ENCODE results near the gene SRPRA. TPM values are rescaled to one million over a fixed set of nuclear protein-coding genes. Genes with fewer than 3 reads are reported as not detected.

The SRPRA gene
- polyA plus RNA-seq, 1 donor from 2014 or later, result 24.9 TPM

DNA sequence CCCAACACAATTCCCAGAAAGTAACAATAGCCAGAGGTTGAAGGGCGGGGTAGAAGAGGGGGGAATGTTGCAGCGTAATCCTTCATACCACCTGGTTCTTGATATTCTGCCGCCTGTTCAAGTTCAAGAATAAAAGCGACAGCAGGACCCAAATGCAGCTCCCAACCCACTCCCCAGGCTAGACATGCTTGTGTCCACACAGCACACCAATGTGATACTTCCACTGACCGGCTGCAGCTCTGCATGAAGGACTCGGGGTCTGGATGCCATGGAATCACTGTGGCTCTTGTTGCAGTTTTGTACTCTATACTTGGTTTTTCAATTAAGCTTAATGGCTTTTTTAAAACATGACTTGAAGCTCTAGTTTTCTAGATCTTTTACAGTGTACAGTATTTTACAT is 6.5 kb downstream of the SRPRA start:
- no peak overlapping the region for H3K27ac ChIP-seq (ENCODE audit: low read length)
- no peaks in the 10 kb centered on the region for H4K20me1 ChIP-seq (ENCODE audit: insufficient read depth)
- no peak overlapping the region for H3K4me3 ChIP-seq (ENCODE audit: low read length)
- H3K9me2 ChIP-seq (ENCODE audit: insufficient read depth, low read length), result no peaks in the 10 kb centered on the region
- H3K36me3 ChIP-seq (ENCODE audit: insufficient read depth, low read length), result peaks cover 19% of the 10 kb centered on the region
- no peaks in the 10 kb centered on the region for H3K9me3 ChIP-seq (ENCODE audit: low read length)
- H2AFZ ChIP-seq (ENCODE audit: low read depth, low read length), result no peak overlapping the region
- no peaks in the 10 kb centered on the region for H3K79me2 ChIP-seq (replicated peaks; ENCODE audit: insufficient read depth, low read length)
- no peak overlapping the region for H3K9ac ChIP-seq (ENCODE audit: low read length)
- no peaks in the 10 kb centered on the region for H3F3A ChIP-seq (ENCODE audit: insufficient read depth, low read length, poor library complexity, severe bottlenecking)
- TF ChIP-seq EP300 (conservative IDR thresholded peaks at IDR 0.05; ENCODE audit: poor library complexity, severe bottlenecking), result no peak
- TF ChIP-seq, protein P1, sequence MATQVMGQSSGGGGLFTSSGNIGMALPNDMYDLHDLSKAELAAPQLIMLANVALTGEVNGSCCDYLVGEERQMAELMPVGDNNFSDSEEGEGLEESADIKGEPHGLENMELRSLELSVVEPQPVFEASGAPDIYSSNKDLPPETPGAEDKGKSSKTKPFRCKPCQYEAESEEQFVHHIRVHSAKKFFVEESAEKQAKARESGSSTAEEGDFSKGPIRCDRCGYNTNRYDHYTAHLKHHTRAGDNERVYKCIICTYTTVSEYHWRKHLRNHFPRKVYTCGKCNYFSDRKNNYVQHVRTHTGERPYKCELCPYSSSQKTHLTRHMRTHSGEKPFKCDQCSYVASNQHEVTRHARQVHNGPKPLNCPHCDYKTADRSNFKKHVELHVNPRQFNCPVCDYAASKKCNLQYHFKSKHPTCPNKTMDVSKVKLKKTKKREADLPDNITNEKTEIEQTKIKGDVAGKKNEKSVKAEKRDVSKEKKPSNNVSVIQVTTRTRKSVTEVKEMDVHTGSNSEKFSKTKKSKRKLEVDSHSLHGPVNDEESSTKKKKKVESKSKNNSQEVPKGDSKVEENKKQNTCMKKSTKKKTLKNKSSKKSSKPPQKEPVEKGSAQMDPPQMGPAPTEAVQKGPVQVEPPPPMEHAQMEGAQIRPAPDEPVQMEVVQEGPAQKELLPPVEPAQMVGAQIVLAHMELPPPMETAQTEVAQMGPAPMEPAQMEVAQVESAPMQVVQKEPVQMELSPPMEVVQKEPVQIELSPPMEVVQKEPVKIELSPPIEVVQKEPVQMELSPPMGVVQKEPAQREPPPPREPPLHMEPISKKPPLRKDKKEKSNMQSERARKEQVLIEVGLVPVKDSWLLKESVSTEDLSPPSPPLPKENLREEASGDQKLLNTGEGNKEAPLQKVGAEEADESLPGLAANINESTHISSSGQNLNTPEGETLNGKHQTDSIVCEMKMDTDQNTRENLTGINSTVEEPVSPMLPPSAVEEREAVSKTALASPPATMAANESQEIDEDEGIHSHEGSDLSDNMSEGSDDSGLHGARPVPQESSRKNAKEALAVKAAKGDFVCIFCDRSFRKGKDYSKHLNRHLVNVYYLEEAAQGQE (IDR thresholded peaks at IDR 0.05; ENCODE audit: borderline replicate concordance), result no peak
- no peak for TF ChIP-seq TAF1 (IDR thresholded peaks at IDR 0.05; ENCODE audit: low read depth)
- no peak for TF ChIP-seq SMC3 (conservative IDR thresholded peaks at IDR 0.05; ENCODE audit: poor library complexity)
- TF ChIP-seq, protein P2, sequence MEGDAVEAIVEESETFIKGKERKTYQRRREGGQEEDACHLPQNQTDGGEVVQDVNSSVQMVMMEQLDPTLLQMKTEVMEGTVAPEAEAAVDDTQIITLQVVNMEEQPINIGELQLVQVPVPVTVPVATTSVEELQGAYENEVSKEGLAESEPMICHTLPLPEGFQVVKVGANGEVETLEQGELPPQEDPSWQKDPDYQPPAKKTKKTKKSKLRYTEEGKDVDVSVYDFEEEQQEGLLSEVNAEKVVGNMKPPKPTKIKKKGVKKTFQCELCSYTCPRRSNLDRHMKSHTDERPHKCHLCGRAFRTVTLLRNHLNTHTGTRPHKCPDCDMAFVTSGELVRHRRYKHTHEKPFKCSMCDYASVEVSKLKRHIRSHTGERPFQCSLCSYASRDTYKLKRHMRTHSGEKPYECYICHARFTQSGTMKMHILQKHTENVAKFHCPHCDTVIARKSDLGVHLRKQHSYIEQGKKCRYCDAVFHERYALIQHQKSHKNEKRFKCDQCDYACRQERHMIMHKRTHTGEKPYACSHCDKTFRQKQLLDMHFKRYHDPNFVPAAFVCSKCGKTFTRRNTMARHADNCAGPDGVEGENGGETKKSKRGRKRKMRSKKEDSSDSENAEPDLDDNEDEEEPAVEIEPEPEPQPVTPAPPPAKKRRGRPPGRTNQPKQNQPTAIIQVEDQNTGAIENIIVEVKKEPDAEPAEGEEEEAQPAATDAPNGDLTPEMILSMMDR (IDR thresholded peaks at IDR 0.05; ENCODE audit: poor library complexity, severe bottlenecking), result no peak
- TF ChIP-seq EZH2 (IDR thresholded peaks at IDR 0.05; ENCODE audit: borderline replicate concordance, insufficient read depth, low read length, poor library complexity, severe bottlenecking), result no peak
- TF ChIP-seq RAD21 (conservative IDR thresholded peaks at IDR 0.05), result no peak
- no peak for TF ChIP-seq MXI1 (conservative IDR thresholded peaks at IDR 0.05; ENCODE audit: poor library complexity, severe bottlenecking)
- no peaks in the 10 kb centered on the region for H3K27me3 ChIP-seq (ENCODE audit: insufficient read depth, low read depth, low read length)
- H3K4me2 ChIP-seq (ENCODE audit: low read length), result no peak overlapping the region

DNA sequence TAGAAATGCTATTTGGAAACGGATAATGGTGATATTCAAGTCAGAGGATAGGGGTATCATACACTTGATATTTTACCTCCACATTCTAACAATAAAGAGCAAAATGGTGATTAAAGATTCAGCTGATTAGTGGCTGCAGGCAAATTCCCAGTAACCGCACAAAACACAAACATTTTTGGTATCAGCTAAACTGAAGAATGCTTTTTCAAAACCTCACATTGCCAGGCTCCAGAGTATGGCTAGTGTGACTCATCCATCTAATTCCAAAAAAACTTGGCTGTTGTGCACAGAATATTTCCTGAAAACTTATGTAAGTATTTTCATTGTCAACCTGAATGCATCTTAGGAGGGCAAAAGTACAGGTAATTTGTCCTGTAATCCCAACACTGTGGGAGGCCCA is 10.9 kb downstream of the SRPRA start:
- H3K79me2 ChIP-seq (replicated peaks; ENCODE audit: insufficient read depth, low read length), result no peaks in the 10 kb centered on the region
- H3K27me3 ChIP-seq (ENCODE audit: insufficient read depth, low read depth, low read length), result no peaks in the 10 kb centered on the region
- H3K27ac ChIP-seq (ENCODE audit: low read length), result no peak overlapping the region
- no peak overlapping the region for H3K4me2 ChIP-seq (ENCODE audit: low read length)
- H3K4me3 ChIP-seq (ENCODE audit: low read length), result no peak overlapping the region
- TF ChIP-seq POLR2AphosphoS5 (IDR thresholded peaks at IDR 0.05), result no peak
- TF ChIP-seq, protein P1 (IDR thresholded peaks at IDR 0.05; ENCODE audit: borderline replicate concordance), result no peak
- no peak for TF ChIP-seq MXI1 (conservative IDR thresholded peaks at IDR 0.05; ENCODE audit: poor library complexity, severe bottlenecking)
- TF ChIP-seq RAD21 (conservative IDR thresholded peaks at IDR 0.05), result no peak
- no peak for TF ChIP-seq SMC3 (conservative IDR thresholded peaks at IDR 0.05; ENCODE audit: poor library complexity)
- TF ChIP-seq TAF1 (IDR thresholded peaks at IDR 0.05; ENCODE audit: low read depth), result no peak
- TF ChIP-seq, protein P2 (IDR thresholded peaks at IDR 0.05; ENCODE audit: poor library complexity, severe bottlenecking), result no peak
- TF ChIP-seq EP300 (conservative IDR thresholded peaks at IDR 0.05; ENCODE audit: poor library complexity, severe bottlenecking), result no peak
- no peak for TF ChIP-seq EZH2 (IDR thresholded peaks at IDR 0.05; ENCODE audit: borderline replicate concordance, insufficient read depth, low read length, poor library complexity, severe bottlenecking)
- H3K9me3 ChIP-seq (ENCODE audit: low read length), result no peaks in the 10 kb centered on the region
- H3K9me2 ChIP-seq (ENCODE audit: insufficient read depth, low read length), result no peaks in the 10 kb centered on the region
- peaks cover 19% of the 10 kb centered on the region for H3K36me3 ChIP-seq (ENCODE audit: insufficient read depth, low read length)
- no peaks in the 10 kb centered on the region for H4K20me1 ChIP-seq (ENCODE audit: insufficient read depth)
- H3F3A ChIP-seq (ENCODE audit: insufficient read depth, low read length, poor library complexity, severe bottlenecking), result no peaks in the 10 kb centered on the region
- no peak overlapping the region for H3K9ac ChIP-seq (ENCODE audit: low read length)
- H2AFZ ChIP-seq (ENCODE audit: low read depth, low read length), result no peak overlapping the region
